Fibroblast of pulmonary artery (primary cell): ENCODE data around the gene SMARCAL1.
A peak's percentile ranks its signal among the peaks of the same experiment; 100 is the strongest.
"Not testable (repeated sequence)": the region's sequence is repeated elsewhere in the genome, so short reads cannot be mapped to it uniquely, and the experiment has no call there.

ENCODE experiments used
- DNase-seq: peaks from one replicate; pipeline ENCODE4 v3.0.0-alpha.2; 2010; ENCODE audit warnings: low read depth
- H3K4me3 ChIP-seq: replicated peaks from 2 replicates; pipeline ENCODE4 v1.5.1; 2011; ENCODE audit warnings: low read depth, mild to moderate bottlenecking, control low read depth, low read length, moderate library complexity
- TF ChIP-seq, protein P1 (sequence below): IDR thresholded peaks from 2 replicates; pipeline ENCODE4 v1.5.1; 2011; ENCODE audit warnings: mild to moderate bottlenecking, control low read depth, low read length, inconsistent platforms; ENCODE audit errors: missing control alignments

Gene SMARCAL1

GRCh38 chr2:216370961-216371712, 41.1 kb upstream of the SMARCAL1 start:
- no peak for DNase-seq
- H3K4me3 ChIP-seq: peak overlapping the region; percentile 56
- TF ChIP-seq, protein P1, sequence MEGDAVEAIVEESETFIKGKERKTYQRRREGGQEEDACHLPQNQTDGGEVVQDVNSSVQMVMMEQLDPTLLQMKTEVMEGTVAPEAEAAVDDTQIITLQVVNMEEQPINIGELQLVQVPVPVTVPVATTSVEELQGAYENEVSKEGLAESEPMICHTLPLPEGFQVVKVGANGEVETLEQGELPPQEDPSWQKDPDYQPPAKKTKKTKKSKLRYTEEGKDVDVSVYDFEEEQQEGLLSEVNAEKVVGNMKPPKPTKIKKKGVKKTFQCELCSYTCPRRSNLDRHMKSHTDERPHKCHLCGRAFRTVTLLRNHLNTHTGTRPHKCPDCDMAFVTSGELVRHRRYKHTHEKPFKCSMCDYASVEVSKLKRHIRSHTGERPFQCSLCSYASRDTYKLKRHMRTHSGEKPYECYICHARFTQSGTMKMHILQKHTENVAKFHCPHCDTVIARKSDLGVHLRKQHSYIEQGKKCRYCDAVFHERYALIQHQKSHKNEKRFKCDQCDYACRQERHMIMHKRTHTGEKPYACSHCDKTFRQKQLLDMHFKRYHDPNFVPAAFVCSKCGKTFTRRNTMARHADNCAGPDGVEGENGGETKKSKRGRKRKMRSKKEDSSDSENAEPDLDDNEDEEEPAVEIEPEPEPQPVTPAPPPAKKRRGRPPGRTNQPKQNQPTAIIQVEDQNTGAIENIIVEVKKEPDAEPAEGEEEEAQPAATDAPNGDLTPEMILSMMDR: no peak

- H3K4me3 ChIP-seq: peak within 1 kb of the TSS; percentile 56
- peak; percentile 90 for DNase-seq
- TF ChIP-seq, protein P1: no peak
These were observed 40.3 kb upstream of the SMARCAL1 start, which contains the start of gene MARCHF4 for GRCh38 chr2:216371721-216372702. Gene MARCHF4 (minus strand): TSS chr2:216372483. CDS start chr2:216370260, 2,223 bp downstream.

DNA sequence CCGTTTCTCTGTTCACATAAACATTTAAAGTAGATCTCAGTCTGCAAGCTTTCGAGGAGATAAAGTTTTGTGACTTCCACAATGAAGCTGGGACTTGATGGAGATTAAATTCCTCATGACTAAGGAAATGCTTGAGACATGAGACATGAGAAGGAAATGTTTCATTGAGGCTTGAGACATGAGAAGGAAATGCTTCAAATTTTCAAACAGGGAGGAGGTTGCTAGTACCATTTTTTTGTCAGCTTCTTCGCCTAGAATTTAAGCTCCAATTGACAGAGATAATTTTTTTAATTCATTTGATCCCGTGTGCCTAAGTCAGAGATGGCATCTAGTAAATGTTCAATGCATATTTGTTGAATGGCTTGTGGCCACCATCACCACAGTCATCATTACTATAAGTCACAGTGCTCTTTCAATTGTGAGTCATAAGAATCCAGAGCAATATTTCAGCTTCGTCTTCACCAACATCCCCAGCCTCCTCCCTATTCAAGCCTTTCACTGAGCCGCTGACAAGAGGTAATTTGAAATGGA, 39.5 kb upstream of the SMARCAL1 start:
- TF ChIP-seq, protein P1: no peak
- peak overlapping the region; percentile 56 for H3K4me3 ChIP-seq
- peak; percentile 88 for DNase-seq

- H3K4me3 ChIP-seq: no peak overlapping the region
- TF ChIP-seq, protein P1: no peak
- DNase-seq: no peak
These were observed 38.4 kb upstream of the SMARCAL1 start for GRCh38 chr2:216373896-216374295.

- TF ChIP-seq, protein P1: no peak
- no peak for DNase-seq
- no peak overlapping the region for H3K4me3 ChIP-seq
These were observed 37.0 kb upstream of the SMARCAL1 start for GRCh38 chr2:216375286-216375685.

- DNase-seq: no peak
- TF ChIP-seq, protein P1: no peak
- no peak overlapping the region for H3K4me3 ChIP-seq
These were observed 32.3 kb upstream of the SMARCAL1 start for GRCh38 chr2:216379977-216380376.

DNA sequence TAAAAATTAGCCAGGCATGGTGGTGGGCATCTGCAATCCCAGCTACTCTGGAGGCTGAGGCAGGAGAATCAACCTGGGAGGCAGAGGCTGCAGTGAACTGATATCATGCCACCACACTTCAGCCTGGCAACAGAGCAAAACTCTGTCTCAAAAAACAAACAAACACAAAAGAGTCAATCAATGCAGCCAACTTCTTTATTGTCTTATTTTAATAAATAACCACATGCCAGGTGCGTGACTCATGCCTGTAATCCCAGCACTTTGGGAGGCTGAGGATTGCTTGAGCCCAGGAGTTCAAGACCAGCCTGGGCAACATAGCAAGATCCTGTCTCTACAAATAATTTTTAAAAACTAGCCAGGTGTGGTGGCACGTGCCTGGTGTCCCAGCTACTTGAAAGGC, 27.9 kb upstream of the SMARCAL1 start:
- not testable (repeated sequence) for H3K4me3 ChIP-seq, DNase-seq
